NK-92 (cell line): ENCODE data around the gene AFAP1L2.

Experiments
- DNase-seq: peaks from one replicate; lab custom pipeline; 2025; ENCODE audit not compliant: unreplicated experiment; lab: John Stamatoyannopoulos, UW

AFAP1L2 gene

GRCh38 chr10:114391599-114391998, 12.7 kb downstream of the AFAP1L2 start:
- DNase-seq = no peak

- no peak for DNase-seq
Observed at GRCh38 chr10:114389426-114389825, 14.9 kb downstream of the AFAP1L2 start.

- no peak for DNase-seq
Observed at GRCh38 chr10:114388275-114388674, 16.0 kb downstream of the AFAP1L2 start.

GRCh38 chr10:114387784-114388183, 16.5 kb downstream of the AFAP1L2 start:
- no peak for DNase-seq

GRCh38 chr10:114386452-114386851, 17.9 kb downstream of the AFAP1L2 start:
- no peak for DNase-seq

- DNase-seq = no peak
Observed at GRCh38 chr10:114385557-114385956, 18.7 kb downstream of the AFAP1L2 start.

- DNase-seq = no peak
Observed at GRCh38 chr10:114384601-114385000, 19.7 kb downstream of the AFAP1L2 start.

GRCh38 chr10:114384181-114384580, 20.1 kb downstream of the AFAP1L2 start:
- DNase-seq = no peak

GRCh38 chr10:114380797-114381196, 23.5 kb downstream of the AFAP1L2 start:
- DNase-seq = no peak

- DNase-seq = no peak
Observed at GRCh38 chr10:114380060-114380459, 24.2 kb downstream of the AFAP1L2 start.

- DNase-seq = no peak
Observed at GRCh38 chr10:114379631-114380041, 24.7 kb downstream of the AFAP1L2 start.

GRCh38 chr10:114376523-114376922, 27.8 kb downstream of the AFAP1L2 start:
- DNase-seq = no peak

GRCh38 chr10:114375047-114375446, 29.3 kb downstream of the AFAP1L2 start:
- DNase-seq = no peak

GRCh38 chr10:114374053-114374791, 30.1 kb downstream of the AFAP1L2 start:
- DNase-seq = no peak

GRCh38 chr10:114373631-114374030, 30.7 kb downstream of the AFAP1L2 start:
- DNase-seq = no peak

GRCh38 chr10:114372995-114373394, 31.3 kb downstream of the AFAP1L2 start:
- DNase-seq = no peak

GRCh38 chr10:114372179-114372578, 32.1 kb downstream of the AFAP1L2 start:
- DNase-seq = no peak

- no peak for DNase-seq
Observed at GRCh38 chr10:114370966-114371365, 33.3 kb downstream of the AFAP1L2 start.

- DNase-seq = no peak
Observed at GRCh38 chr10:114370199-114370598, 34.1 kb downstream of the AFAP1L2 start.

GRCh38 chr10:114368057-114368391, 36.3 kb downstream of the AFAP1L2 start:
- DNase-seq = no peak

GRCh38 chr10:114367351-114368056, 36.8 kb downstream of the AFAP1L2 start:
- DNase-seq = no peak

GRCh38 chr10:114364726-114365125, 39.6 kb downstream of the AFAP1L2 start:
- no peak for DNase-seq
